ENCODE data around the gene ZNHIT6. TPM values are rescaled to one million over a fixed set of nuclear protein-coding genes. Genes with fewer than 3 reads are reported as not detected.
"Not testable (repeated sequence)": the region's sequence is repeated elsewhere in the genome, so short reads cannot be mapped to it uniquely, and the experiment has no call there.

The ZNHIT6 gene
- polyA plus RNA-seq, 1 donor = 17.5 TPM

DNA sequence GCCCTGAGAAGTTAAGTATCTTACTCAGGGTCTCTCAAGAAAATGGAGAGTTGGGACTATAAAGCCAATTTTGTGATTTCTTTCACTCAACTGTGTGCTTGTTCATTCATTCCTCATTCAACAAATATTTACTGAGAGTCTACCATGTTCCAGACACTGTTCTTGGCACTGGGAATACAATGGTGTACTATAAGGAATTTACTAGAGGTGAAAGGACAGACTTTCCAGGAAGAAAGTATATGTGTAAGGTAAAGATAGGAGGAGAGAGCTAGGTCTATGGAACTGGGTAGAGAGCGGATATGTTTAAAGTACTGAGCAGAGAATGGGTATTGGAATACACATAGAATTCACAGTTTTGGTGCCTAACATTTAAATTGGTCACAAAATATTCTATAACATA is 42.3 kb downstream of the ZNHIT6 start:
- DNase-seq = no peak

DNA sequence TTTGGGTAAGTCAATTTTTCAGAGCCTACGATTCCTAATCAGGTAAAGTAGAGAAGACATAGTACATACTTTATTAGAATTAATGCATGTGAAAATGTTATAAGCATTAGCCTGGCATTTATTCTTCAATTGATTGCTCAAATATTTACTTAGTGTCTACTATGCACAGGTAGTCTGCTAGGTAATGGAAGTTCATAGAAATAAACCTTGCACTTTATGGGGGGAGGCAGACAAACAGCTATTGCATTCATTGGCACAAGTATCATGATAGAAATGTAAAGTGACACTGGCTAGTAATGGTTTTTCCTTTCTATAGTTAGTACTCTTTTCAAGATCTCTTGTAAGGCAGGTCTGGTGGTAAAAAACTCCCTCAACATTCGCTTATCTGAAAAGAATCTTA is 44.9 kb downstream of the ZNHIT6 start:
- no peak for DNase-seq

GRCh38 chr1:85661767-85662166 is 46.5 kb downstream of the ZNHIT6 start:
- no peak for DNase-seq

DNA sequence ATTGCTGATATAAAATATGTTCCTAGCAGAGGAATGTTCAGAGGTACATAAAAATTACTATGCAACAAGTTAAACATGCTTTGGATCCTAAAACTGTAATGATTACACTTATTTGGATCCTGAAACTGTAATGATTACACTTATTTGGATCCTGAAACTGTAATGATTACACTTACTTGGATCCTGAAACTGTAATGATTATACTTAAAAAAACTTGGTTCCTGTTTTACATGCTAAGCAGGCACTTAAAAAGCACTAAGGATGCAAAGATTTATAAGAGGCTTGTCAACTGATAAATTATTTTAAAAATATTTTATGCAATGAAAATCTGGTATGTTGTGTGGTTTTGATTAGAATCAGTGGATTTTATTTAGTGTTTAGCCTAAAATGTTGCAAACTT is 47.7 kb downstream of the ZNHIT6 start:
- no peak for DNase-seq

- DNase-seq = no peak
Observed at GRCh38 chr1:85659174-85659573, 49.1 kb downstream of the ZNHIT6 start.

DNA sequence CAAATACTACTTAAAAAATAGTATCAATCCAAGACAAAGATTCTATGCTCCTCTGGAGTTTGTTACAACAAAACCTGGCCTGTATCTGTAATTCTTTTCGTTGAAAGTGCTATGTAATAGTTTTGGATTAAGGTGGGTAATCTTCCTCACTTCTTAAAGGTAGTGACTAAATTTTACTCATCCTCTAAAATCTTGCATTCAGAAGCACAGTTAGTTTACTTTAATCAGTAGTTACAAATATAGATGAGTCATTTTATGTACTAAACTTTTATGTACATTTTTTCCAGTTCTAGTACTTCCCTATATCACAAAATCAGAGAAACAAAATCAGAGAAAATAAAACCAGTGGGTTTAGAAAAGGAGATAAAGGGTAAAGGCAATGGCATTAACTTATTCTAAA is 51.3 kb downstream of the ZNHIT6 start:
- no peak for DNase-seq

DNA sequence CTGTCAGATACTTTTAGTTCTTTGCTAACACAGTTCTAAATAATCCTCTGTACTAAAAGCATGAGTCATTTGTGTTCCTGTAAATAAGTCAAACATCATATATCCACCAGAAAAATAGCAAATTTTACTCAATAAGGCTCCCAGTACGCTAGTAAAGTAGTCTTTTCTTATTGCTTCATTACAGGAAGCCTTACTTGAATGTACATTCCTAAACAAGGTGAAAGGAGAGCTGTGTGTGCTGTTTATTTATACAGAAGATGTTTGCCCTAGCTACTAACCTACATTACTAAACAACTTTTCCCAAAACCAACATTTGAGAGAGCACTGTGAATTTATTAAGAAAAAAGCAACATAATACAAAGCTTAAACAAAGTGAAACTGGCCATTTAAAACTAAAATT is 52.0 kb downstream of the ZNHIT6 start:
- no peak for DNase-seq

- DNase-seq = no peak
Observed at GRCh38 chr1:85655315-85655714, 52.9 kb downstream of the ZNHIT6 start.

DNA sequence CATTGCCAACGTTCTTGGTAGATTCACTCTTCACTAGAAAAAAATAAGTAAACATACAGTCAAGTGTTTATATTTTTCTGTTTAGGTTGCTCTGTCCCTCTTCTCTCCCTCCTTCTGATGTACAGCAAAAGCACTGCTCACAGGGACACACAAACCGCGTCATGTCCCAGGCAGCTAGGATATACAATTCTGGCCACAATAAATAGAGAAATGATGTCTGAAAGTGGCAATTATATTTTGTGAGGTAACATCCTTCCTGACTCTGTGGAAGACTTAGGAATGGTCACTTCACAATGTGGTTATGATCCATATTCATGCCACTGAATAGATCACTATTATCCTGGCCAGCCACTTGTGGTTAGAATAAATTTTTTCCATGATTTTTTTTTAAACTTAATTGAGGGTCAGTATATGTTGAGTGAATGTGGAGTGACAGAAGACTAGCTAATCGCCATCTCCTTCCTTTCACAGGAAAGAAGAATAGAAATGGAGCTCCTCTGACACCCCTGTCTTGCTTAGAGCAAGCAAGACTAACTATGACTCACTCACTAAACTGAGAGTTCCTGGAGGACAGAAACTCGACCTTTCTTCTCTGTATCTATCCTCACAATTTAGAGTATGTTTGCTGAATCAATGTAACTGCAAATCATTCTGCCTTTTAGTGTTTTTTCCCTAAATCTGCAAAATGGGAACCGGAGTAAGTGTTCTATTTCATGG is 54.0 kb downstream of the ZNHIT6 start:
- no peak for DNase-seq

DNA sequence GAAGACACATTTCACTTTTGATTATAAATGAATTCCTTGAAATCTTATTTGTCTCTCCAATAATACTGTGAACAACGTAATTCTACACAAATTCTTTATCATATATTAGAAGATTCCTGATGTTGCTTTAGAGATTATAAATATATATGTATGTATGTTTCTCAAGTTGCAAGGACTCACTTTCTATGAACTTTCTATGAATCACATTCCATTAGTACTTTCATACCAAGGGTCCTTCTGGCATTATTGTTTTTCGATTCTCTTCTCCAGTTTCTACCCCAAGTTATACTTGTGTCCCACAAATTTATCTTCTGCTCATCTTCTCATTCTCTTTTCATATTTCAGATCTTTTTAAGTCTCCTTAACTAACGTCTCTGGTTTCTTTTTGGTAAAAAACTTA is 55.9 kb downstream of the ZNHIT6 start:
- no peak for DNase-seq

DNA sequence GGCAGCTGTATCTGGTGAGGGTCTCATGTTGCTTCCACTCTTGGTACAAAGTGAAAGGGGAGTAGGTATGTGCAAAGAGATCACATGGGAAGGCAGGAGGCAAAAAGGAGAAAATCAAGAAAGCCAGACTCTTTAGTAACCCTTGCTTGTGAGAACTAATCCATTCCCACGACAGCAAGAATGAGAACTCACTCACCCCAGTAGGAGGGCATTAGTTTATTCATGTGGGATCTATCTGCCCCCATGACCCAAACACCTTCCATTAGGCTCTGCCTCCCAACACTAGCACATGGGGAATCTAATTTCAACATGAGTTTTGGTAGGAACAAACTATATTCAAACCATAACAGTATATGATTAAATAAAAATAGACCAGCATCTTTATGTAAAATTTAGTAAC is 57.6 kb downstream of the ZNHIT6 start:
- no peak for DNase-seq

DNA sequence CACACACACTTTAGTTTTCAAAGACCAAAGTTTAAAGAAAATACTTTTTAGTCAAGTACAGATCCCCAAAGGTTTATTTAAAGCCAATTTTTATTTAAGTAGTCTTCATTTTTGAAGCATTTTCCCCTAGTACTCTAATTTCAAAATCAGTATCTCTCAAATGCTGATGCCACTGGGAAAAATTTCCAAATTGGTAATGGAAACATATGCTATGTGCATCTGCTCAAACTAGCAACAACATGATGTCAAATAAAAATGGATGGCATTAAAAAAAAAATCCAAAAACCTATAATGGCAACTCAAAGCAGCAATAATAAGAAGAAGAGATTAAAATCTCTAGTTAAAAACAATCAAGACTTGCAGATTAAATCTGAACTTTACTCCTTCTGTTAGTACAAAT is 58.6 kb downstream of the ZNHIT6 start:
- DNase-seq = no peak

GRCh38 chr1:85641598-85642556 is 66.4 kb downstream of the ZNHIT6 start:
- DNase-seq = not testable (repeated sequence)

DNA sequence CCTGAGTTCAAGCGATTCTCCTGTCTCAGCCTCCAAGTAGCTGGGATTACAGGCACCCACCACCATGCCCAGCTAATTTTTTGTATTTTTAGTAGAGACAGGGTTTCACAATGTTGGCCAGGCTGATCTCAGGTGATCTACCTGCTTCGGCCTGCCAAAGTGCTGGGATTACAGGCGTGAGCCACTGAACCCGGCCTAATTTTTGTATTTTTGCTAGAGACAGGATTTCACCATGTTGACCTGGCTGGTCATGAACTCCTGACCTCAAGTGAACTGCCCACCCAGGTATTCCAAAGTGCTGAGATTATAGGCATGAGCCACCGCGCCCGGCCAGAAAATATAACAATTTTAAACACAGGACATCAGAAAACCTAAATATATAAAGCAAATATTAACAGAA is 68.3 kb downstream of the ZNHIT6 start:
- not testable (repeated sequence) for DNase-seq

GRCh38 chr1:85638412-85638811 is 69.8 kb downstream of the ZNHIT6 start:
- no peak for DNase-seq

- no peak for DNase-seq
Observed at GRCh38 chr1:85630493-85630892, 77.7 kb downstream of the ZNHIT6 start.

DNA sequence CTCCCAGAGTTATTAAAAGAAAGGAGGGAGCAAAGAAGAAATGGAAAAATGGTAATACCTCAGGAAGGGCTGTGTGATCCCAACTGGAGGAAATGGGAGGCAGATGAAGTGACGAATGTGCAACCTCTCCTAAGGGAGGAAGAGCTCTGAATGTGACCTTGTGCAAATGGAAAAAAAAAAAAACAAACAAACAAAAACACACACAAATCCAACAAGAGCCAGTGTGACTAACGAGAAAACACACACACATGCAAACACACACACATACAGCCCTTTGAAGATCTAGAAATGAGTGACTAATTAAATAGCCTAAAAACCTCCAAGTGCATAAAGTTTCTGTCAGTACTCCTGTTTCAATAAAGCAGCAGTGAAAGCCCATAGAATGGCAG is 78.7 kb downstream of the ZNHIT6 start:
- no peak for DNase-seq

GRCh38 chr1:85628791-85629531 is 79.3 kb downstream of the ZNHIT6 start:
- DNase-seq = no peak

GRCh38 chr1:85626818-85627217 is 81.4 kb downstream of the ZNHIT6 start:
- DNase-seq = no peak

GRCh38 chr1:85624361-85624760 is 83.9 kb downstream of the ZNHIT6 start:
- no peak for DNase-seq

DNA sequence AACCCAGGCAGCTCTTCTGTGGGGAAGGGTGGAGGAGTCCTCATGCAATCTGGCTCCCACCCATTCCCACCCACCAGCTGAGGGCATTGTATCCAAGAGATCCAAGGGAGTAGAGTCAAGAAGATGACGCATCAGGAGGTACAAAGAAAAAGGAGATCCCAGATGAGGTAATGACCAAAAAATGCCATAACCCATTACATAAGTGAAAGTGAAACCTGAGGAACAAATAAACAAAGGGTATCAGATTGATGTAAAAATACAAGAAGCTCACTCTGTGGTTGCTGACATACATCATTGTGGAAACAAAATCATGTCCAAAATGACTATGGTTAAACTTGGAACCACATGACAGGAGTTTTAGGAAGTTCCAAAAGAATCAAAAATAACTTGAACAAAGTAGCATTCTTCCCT is 85.2 kb downstream of the ZNHIT6 start:
- no peak for DNase-seq

GRCh38 chr1:85621430-85621829 is 86.8 kb downstream of the ZNHIT6 start:
- DNase-seq = no peak

- no peak for DNase-seq
Observed at GRCh38 chr1:85617633-85618100, 90.6 kb downstream of the ZNHIT6 start.

Data from hindlimb muscle (tissue), 1 donor.